ENCODE data around the gene TTLL8. TPM values are rescaled to one million over a fixed set of nuclear protein-coding genes. Genes with fewer than 3 reads are reported as not detected.

The TTLL8 gene
- total RNA-seq, 1 experiment from 2014 or later: not detected

DNA sequence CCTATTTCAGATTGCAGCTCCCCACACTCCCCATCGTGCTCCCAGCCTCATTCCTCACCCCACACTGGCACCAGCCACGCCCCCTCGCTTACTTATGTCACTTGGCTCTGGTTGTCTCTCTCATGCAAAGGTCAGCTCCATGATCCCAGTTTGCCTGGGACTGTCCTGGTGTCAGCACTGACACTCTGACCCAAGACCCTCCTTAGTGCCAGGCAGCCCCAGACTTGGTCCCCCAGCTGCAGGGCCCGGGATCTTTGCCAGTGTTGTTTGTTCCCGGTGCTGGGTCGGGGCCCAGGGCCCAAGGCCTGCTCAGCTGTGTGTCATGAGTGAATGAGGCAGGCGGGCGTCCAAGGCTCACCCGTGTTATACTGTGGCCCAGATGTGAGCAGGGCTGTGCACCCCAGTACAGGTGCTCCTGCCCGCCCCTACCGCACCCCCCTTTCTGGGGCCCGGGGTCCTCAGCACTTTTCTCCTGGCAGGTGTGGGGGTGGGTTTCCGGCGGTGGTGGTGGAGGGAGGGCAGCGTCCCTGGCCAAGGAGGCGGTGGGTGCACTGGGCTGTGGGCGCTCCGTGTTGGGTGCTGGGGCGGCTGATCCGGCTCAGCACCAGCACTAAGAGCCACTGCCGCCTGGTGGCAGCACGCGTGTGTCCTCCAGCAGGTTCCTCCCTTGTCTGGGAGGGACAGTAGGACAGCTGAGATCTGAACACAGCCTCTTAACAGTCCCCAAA lies 65.0 kb downstream of the TTLL8 start:
- Histone ChIP-seq H3K4me2 (ENCODE audit: insufficient read depth, insufficient read length, low read length) (no peak overlapping the region), H3K56ac (ENCODE audit: insufficient read length, low read depth, low read length) (no peak overlapping the region), H4K20me1 (ENCODE audit: control insufficient read depth, insufficient read depth, insufficient read length) (no peaks in the 10 kb centered on the region), H2BK120ac (ENCODE audit: low read depth, low read length, poor library complexity, severe bottlenecking) (no peak overlapping the region), H3K18ac (ENCODE audit: insufficient read length, low read depth, low read length) (no peak overlapping the region), H3K79me1 (ENCODE audit: insufficient read depth, low read depth, low read length, poor library complexity, severe bottlenecking) (no peaks in the 10 kb centered on the region), H3K79me2 (ENCODE audit: insufficient read depth, low read length) (no peaks in the 10 kb centered on the region), H3K4ac (ENCODE audit: low read depth, low read length) (no peak overlapping the region), H3T11ph (ENCODE audit: low read length) (no peak overlapping the region), H3K27ac (ENCODE audit: insufficient read length, low read depth, low read length) (no peak overlapping the region), H4K91ac (ENCODE audit: insufficient read length, low read depth, low read length) (no peak overlapping the region), H2BK5ac (ENCODE audit: insufficient read length, low read length) (no peak overlapping the region), H3K27me3 (ENCODE audit: insufficient read depth, low read length) (no peaks in the 10 kb centered on the region), H4K5ac (ENCODE audit: insufficient read length, low read depth, low read length) (no peak overlapping the region), H2BK20ac (ENCODE audit: low read depth, low read length, poor library complexity, severe bottlenecking) (no peak overlapping the region), H3K14ac (ENCODE audit: insufficient read depth, low read length) (no peak overlapping the region), H3K23me2 (ENCODE audit: insufficient read length, low read depth, low read length, poor library complexity, severe bottlenecking) (no peaks in the 10 kb centered on the region), H2BK15ac (ENCODE audit: low read depth, low read length) (no peak overlapping the region), H3K9ac (ENCODE audit: extremely low read depth, insufficient read length, low read length) (no peak overlapping the region), H3K4me1 (ENCODE audit: insufficient read depth, low read length) (no peaks in the 10 kb centered on the region), H2AK5ac (ENCODE audit: insufficient read length, low read length) (no peak overlapping the region), H2AFZ (ENCODE audit: low read length) (no peak overlapping the region), H3K9me3 (ENCODE audit: control insufficient read depth, low read depth, low read length) (no peaks in the 10 kb centered on the region), H3K23ac (ENCODE audit: insufficient read length, low read depth, low read length) (no peak overlapping the region), H2BK12ac (ENCODE audit: insufficient read length, low read depth, low read length) (no peak overlapping the region), H4K8ac (replicated peaks; ENCODE audit: insufficient read length, low read depth, low read length) (no peak overlapping the region)
- Mint-ChIP-seq H3K4me1 (peaks cover 3% of the 10 kb centered on the region in 2 experiments; a peak in 1 of 4 replicates), H3K4me3 (peak overlapping the region in 1 of 2 experiments; percentile 59; a peak in 2 of 5 replicates), H3K27me3 (ENCODE audit: low read depth) (peaks cover 42% of the 10 kb centered on the region), H3K36me3 (ENCODE audit: insufficient read depth in 1 of 3, low read depth in 3 of 3) (peaks cover 0 to 5% (median 1%) of the 10 kb centered on the region in 3 experiments; a peak in 3 of 7 replicates), H3K9me3 (peaks cover 32 to 35% of the 10 kb centered on the region in 2 experiments), H3K27ac (no peak overlapping the region; a peak in 1 of 7 replicates)
- DNase-seq: peak; percentile 74
- WGBS (ENCODE audit: extremely low coverage, insufficient read length, low lambda C conversion rate): no CpG with 5 or more reads among the region's 23 CpGs
- peak; percentile 80 for TF ChIP-seq CTCF (conservative IDR thresholded peaks at IDR 0.05)
